NCI-H748 treated with DMSO at 0.1 percent for 48 hours (cell line): ENCODE measurements around the gene LIX1.
"Not testable (repeated sequence)": the region's sequence is repeated elsewhere in the genome, so short reads cannot be mapped to it uniquely, and the experiment has no call there.

ENCODE experiments used
- DNase-seq: peaks from one replicate; lab custom pipeline; 2025; lab: John Stamatoyannopoulos, UW

Gene LIX1

DNA sequence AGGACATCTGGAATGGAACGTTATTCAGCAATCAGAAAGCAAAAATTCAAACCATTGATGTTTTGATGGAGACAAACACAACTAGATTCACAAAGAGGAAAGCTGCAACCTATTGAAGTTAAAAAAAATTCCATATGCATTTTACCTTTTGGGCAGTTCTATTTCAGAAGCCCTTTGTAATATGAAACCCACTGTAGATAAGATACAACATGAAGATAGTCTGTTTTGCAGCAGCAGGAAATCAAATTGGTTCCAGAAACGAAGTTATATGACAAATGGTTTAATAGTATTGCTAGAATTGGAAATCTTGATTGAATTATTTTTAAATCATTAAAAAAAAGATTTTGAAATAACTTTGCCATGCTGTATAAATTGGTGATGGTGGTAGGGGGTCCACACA, 872 bp downstream of the LIX1 start:
- no peak for DNase-seq

DNA sequence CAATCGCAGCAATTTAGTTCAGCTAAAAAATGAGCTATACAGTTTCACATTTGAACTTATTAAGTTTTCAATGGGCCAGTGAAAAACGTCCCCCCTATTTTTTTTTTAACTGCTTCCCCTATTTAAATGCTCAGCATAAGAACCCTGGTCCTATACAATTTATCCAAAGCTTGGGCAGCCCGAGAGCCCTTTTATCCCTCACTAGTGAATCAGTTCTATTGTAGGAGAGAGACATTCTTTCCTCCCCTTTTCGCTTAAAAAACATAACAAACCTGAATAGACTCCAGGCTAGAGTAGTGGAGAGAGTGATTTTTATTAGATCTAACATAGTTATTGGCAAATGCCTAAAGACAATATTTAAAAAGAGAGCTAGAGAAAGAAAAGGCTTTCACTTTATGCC, 1.4 kb downstream of the LIX1 start:
- DNase-seq = no peak

DNA sequence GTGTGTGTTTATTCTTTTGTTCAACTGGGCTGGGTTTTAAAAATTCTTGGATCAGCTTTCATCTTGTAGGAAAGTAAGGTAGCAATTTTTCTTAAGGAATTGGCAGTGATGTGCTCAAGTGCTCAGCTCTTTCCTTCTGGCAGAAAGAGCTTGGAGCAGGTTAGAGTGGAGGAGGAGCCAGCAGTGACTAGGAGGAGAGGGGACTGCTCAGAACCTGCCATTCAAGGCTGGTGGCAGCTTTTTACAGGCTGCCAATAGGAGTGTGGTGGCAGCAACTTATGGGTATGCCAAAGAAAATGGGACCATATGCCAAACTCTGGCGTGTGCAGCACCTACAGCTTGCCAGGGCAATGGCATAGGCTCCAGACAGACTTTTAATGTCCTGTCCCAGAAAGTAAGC, 2.2 kb downstream of the LIX1 start:
- not testable (repeated sequence) for DNase-seq

DNA sequence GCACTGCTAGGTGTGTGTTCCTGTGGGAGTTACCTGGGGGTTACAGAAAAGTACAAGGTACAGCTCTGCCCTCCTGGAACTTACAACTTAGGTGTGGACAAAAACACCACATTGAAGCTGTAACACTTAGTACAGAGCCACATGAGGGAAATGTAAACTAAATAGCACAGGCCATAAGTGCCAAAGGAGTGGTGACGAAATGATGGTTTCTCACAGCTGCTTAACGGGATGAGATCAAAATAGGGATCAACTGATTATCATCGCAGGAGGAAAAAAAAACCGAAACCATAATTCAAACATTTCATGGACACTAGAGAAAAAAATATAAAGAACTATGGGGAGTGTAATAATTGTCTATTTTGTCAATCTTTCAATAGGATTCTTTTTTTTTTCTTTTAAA, 5.9 kb downstream of the LIX1 start:
- no peak for DNase-seq

DNA sequence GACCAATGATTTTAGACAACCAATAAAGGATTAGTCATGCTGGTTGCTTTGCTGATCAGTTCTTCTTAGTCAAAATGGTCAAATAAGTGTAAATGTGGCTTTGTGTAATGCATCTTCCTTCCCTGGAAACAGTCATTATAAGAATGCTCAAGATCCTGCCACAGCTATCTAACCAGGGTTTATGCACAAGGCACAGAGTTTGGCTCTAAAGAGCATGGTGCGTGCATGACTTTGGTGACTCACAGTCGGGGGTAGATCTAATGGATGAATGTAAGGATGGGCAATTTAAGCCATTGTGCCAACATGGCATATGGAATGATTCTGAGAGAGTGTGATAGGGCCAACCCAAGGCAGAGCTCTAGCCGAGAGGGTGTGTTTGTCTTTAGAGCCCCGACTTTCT, 6.5 kb downstream of the LIX1 start:
- no peak for DNase-seq

DNA sequence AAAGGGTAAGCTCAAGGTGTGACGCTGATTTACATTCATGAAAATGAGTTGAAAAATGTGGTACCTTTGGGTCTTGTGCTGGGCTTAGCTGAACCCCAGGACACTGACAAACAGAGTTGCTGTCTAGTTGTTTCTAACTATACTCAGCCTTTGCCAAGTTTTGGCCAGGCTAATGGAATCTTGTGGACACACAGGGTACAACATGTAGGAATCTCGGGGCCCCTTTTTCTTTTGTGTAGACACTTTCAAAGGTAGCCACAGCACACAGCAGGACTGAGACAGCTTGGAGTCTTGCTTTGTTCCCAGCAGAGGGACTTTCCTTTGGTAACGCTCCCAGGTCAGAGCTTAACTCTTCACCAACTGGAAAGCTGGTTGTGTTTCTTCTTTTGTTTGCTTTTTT, 7.8 kb downstream of the LIX1 start:
- DNase-seq = no peak

DNA sequence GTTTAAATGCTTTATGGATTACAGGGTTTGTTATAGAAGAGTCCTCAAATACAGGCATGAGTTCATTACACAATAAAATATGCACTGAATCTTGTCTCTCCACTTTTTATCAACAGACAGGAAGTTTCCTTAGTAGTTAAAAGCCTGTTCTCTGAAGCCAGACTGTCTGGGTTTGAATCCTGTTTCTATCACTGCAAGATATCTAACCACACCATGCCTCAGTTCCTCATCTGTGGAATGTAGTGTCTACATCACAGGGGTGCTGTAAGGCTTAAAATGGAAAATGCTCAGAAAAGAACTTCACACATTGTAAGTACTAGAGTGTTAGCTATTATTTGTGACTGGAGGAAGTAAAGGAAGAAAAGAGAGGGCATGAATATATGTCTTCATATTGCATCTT, 9.3 kb downstream of the LIX1 start:
- no peak for DNase-seq

DNA sequence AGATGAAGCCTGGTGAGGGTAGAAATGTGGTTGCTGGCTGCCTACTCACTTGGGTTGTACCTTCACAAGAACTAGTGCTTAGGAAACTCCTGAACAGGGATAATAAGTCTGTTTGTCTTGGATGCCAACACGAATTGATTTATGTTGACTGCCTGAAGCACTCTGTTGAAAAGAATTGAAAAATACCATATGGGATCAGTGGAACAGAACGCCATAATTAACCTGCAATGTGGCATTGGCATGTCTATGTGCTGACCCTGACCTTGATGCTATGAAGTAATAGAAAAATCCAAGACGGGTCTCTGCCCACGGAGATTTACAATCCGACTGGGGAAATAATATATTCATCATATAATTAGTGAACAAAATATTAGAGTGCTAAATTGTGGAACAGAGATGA, 10.5 kb downstream of the LIX1 start:
- DNase-seq = no peak

DNA sequence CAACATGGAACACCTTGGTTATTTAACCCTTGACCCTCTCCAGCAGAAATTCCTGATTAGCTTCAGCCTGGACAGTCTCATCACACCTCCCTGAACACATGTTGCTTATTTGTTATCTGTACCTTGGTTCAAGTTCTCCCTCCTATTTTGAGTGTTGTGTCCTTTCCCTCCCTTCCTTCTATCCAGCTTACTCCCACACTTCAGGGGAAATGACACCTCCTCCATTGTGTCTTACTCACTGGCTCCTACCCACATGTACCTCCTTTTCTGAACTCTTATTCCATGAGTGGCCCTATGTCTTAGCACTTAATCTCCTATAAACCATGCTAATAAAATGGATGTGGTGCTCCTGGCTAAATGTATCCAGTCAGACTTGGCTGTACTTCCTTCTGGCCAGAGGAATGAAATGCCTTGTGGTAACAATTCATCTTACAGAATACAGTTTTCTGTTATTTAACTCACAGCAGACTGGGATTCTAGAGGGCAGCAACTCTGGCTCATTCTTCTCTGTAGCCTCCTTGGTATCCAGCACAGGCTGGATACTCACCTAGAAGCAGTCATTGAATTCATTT, 11.2 kb downstream of the LIX1 start:
- DNase-seq = no peak

DNA sequence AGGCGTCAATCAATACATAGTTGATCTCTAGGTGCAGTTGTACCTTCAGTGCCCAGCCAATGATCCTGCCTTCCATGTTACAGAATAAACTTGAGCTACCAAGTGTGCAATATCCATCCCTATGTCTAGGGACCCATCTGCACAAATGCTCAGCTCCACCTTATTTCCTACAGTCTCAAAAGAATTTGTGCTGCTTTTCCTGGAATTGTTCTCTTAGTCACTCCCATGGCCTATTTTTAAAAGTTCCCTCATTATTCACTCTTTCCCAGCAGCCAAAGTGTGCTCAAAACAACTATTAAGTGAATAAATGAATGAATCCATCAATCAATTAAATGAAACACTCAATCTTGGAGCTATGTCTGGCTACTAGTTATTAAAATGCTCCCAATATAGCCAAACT, 14.7 kb downstream of the LIX1 start:
- DNase-seq = no peak

DNA sequence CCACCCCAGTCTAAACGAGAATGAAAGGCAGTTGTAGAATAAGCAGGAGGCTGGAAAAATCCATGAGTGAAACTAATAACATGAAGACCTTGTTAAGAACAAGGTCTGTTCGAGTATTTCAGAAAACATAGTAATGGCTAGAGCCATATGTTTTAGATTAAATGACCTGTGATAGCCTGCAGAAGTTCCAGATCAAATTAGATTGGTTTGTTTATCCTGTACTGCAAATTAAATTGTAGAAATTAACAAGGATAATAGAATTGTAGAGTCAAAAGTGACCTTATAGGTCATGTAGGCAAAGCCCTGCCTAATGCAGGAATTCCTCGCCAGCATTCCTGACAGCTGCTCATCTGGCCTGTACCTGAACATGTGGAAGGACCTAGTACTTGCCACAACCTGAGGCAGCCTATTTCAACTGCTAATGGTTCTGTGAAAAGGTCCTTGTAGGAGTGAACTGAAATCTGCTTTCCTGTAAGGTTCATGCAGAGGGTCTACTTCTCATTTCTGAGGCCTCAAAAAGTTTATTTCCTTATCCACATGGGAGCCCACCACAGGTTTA, 17.2 kb downstream of the LIX1 start:
- DNase-seq = no peak

DNA sequence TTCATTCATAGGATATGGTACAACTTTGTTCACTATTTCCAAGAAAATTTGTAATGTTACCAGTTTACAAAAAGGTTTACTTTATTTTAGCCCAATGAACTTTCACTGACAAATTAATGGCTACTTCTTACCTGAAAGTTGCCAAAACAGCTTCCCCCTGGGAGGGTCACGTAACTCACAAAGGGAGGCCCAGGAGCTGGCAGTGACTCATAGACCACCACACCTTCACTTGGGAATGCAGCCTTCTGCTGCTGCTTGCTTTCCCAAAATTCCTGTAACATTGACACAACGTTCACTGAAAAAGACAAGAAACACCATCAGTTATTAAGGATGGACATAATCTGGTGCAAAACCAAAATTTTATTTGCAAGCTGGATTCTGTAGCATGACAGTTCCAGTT, 18.1 kb downstream of the LIX1 start:
- DNase-seq = no peak

DNA sequence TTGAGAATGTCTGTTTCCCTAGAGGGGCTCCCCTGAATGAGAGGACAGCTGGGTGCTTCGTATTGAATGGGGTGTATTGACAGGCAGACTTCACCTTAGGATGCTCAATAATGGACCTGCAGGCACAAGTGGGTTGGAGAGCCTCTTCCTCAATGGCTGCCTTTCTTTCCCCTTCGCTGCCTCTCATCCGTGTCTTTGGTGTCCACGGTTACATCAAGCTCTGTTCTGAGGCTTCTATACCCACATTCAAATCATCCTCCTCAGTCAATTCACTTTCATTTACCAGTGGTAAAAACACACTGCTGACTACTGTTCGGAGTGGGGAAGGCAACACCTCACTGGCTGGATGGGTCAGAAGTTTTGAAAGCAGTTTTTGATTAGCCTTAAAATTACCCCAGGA, 20.6 kb downstream of the LIX1 start:
- no peak for DNase-seq

DNA sequence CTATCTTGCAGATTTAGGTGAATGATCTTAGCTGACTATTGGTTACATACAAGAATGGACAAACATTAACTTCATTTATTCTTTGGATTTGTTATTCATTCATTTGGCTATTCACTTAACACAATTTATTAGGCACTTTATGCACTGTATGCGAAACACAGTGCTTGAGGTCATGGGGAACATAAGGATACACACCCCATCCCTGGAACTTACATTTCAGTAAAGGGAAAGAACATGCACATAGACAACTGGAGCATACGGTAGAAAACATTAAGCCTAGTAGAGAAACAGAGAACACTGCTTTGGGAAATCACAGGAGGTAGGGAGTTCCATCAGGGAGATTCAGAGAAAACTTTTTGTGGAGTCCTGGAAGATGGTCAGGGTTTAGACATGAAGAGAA, 22.2 kb downstream of the LIX1 start:
- no peak for DNase-seq

DNA sequence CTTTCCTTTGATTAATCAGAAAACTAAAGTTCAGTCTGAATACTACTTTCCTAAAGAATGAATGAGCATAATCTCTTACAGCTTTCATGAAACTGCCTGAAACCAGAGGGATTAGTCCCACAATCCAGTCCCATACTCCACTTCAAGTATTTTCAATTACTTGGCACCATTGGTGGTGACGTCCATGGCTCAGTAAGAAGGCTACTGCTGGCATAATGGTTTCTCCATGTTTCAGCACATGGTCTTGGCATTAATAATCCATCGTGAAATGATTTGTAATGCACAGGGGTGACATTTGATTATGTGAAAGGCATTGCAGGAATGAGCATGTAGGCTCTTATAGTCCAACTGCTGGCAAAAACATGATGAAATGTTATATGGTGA, 23.4 kb downstream of the LIX1 start:
- DNase-seq = no peak

DNA sequence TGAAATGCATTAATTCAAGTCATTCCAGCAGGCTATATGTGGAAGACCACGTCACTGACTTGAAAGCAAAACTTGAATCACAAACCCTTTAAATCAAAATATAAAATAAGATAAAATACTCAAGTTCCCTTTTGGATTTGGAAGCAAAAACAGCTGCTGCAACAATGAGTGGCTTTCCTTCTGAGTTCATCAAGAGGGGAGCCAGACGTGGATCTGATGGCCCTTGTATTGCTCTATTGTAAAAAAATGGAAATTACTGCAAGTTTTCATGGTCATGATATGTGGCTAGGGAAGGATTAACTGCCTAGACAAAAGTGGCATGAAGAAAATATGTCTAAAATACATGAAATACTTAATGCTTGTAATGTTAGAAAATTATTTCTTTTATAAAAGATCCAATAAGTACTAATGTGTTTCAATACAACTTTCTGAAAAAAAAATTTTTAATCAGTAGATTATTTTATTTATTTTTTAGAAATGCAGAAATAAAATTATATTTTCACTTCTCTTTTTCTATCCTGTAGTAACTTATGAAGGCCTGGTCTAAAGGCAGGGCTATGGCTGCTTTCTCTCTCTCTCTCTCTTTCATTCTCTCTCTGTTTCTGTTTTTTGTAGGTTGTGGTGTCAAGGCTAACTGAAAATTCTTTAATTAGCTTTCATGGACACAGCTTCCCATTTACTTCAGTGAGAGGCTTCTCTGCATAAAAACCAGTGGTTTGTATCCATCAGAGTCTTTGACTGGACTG, 24.0 kb downstream of the LIX1 start:
- no peak for DNase-seq

DNA sequence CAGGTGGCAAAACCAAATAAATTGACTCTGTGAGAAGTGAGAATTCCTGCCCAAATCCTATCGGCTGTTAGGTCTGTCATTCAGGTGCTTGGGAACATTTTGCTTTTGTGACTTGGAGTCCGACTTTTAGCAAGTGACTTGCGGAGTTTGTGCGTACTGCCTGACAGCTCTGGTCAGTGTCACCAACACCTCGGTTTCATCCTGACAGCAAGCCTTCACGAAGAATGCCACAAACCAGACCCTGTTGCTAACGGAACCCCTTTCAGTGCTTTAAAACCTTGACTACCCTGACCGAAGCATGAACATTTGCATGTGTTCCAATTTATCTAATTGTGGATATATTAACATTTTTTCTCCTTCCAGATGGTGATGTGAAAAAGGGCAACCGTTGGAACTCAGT, 26.5 kb downstream of the LIX1 start:
- DNase-seq = no peak

DNA sequence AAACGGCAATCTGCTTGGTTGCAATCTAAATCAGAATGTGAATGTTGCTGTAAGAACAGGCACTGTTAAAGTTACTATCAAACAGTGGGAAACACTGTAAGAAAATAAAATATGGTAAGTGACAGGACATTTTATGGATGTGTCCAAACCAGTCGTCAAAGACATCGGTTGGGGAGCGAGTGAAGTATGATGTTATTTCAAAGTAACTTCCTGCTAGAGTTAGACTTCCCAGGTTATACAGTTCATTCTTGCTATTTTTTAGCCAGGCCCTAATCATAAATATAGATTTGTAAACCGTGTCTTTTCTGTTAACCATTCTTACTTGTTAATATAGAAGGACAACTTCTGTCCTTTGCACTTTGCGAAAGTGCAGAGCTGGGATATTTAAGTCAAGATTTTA, 30.2 kb downstream of the LIX1 start:
- no peak for DNase-seq

DNA sequence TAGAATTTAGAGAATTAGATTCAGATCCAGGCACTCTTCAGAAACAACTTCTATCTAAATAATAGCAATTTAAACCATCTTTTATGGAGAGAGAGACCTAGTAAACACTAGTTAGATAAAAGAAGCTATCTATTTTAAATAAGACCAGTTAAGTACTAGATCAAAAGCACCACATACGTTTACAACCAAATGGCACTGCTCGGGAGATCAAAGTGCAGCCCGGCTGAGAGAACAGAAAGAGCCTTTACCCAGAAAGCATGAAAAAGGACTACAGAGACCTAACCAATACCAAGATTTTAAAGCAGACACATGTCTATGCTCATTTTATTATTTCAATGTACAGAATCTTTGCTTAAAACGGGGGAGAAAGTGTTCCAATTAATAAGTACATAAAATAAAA, 30.8 kb downstream of the LIX1 start:
- DNase-seq = no peak

DNA sequence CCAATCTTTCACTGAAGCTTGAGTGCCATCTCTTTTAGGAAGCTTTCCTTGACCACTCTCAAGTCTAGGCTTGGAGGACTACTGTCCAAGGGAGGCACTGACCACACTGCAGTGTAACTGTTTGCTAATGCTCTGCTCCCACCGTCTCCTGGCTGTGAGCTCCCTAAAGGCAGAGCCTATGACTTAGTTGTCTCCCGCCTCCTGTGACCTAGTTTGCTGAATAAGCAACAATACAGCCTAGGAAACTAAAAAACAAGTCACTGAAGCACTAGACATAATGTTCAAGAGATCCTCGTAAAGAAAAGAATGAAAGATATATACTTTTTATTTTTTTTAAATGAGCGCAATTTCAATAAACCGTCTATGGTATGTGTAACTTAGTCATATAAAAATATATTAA, 31.4 kb downstream of the LIX1 start:
- DNase-seq = no peak

DNA sequence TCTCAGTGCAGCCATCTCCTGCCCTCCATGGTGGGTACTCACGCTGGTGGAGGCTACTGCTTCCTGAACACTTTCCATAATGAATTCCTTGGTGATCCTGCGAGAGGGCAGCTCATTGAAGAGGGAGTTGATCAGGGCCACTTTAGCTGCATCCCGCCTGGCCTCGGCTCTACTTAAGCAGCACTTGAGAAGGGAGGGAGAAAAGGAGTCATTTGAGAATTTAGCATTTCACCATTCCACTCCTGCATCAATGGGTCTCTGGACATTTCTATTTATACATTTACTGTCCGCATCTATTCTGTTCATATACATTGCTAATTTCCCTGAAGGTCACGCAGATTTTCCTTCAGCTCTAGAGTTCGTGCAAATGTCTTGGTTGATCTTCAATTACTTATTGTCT, 35.1 kb downstream of the LIX1 start:
- no peak for DNase-seq

DNA sequence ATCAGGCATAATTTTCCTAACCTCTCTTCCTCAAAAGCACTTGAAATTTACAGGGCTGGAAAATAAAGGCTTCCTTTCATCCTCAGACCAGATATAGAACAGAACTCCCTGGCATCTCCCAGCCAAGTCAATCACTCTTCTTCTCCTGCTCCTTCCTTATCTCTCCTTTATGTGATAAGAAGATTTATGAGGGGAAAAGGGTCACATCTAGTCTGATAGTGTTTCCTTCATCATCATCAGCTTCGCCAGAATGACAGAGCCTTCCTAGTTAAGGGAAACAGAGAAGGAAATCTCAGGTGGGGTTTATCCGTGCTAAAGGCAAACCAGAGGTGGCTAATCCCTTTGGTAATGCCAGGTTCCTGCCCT, 36.2 kb downstream of the LIX1 start:
- DNase-seq = no peak

DNA sequence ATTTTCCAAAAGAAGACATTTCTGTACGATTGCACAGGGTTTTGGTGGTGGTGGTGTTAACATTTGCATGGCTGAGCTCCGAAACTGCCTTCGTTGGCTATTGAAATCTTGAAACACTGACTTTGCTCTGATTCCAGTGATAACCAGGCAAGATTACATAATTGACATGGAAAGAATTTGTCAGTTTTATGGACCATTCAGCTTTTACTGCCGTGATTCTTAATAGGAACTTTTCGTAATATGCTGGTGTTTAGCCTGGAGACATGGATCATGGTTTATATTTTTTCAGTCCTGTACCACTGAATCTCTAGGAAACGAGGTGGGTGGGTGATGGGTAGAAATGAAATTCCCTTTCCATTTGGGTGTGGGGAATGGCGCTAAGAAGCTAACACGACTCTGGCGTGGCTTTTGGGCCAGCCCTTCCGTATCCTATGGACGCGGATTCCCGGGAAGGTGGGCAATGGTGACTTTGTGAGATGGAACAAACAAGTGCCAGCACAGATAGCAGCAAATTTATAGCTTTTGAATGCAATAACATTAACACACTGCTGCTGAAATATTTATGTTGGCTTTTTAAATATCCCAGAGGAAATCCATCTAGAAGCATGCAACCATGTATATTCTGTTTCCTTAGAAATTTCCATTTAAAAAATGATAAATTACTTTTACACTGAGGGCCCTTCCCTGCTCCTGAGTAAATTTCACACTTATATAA, 36.8 kb downstream of the LIX1 start:
- DNase-seq = no peak
